K562 (cell line): ENCODE results near the gene UTP25. TPM values are rescaled to one million over a fixed set of nuclear protein-coding genes. Genes with fewer than 3 reads are reported as not detected.

Experiments used
- CBFB ChIP-seq: sonication (generic); formaldehyde crosslinking; IDR thresholded peaks from 2 replicates; pipeline ENCODE4 v1.4.0; 2020; ENCODE audit warnings: mild to moderate bottlenecking, missing genetic modification reagents
- CREM ChIP-seq: IDR thresholded peaks from 2 replicates; pipeline ENCODE4 v1.6.1; 2014; ENCODE audit warnings: antibody characterized with exemption, low read depth
- CTCF ChIP-seq, 3 experiments: IDR thresholded peaks in 2 of 3; conservative IDR thresholded peaks in 1 of 3; 2 replicates each; pipeline ENCODE4 v1.5.1; 2011 to 2012; ENCODE audit warnings: low read length in 3 of 3, mild to moderate bottlenecking in 3 of 3, control low read depth in 2 of 3, improper control_type of control experiment in 1 of 3, inconsistent platforms in 1 of 3, low read depth in 1 of 3, mixed read lengths in 1 of 3, moderate library complexity in 1 of 3; ENCODE audit not compliant: insufficient read depth in 2 of 3
- GATAD2B ChIP-seq: fragments of 450-650 bp; IDR thresholded peaks from 2 replicates; pipeline ENCODE4 v1.6.1; 2017; ENCODE audit warnings: mild to moderate bottlenecking, borderline replicate concordance
- HNRNPLL ChIP-seq: fragments of 200-400 bp; formaldehyde crosslinking; IDR thresholded peaks from 2 replicates; pipeline ENCODE4 v1.6.1; 2017; ENCODE audit warnings: low read length, low read depth, mild to moderate bottlenecking; ENCODE audit not compliant: poor library complexity, severe bottlenecking
- ID3 ChIP-seq, 2 experiments: fragments of 250-450 bp in 1 of 2; fragments of 450-650 bp in 1 of 2; sonication (Bioruptor Pico) in 1 of 2; IDR thresholded peaks; 2 replicates each; pipeline versions ENCODE4 v1.6.1 to v1.8.0; 2016 to 2021; ENCODE audit warnings: mild to moderate bottlenecking in 2 of 2, moderate library complexity in 2 of 2, missing compliant biosample characterization in 1 of 2, missing genetic modification characterization in 1 of 2
- NELFE ChIP-seq: IDR thresholded peaks from 2 replicates; pipeline ENCODE4 v1.6.1; 2011; ENCODE audit warnings: mild to moderate bottlenecking; ENCODE audit not compliant: insufficient read depth, insufficient read length
- PML ChIP-seq: IDR thresholded peaks from 2 replicates; pipeline ENCODE4 v1.6.1; 2012; ENCODE audit warnings: low read length, inconsistent platforms
- PTTG1 ChIP-seq: fragments of 450-650 bp; IDR thresholded peaks from 2 replicates; pipeline ENCODE4 v1.6.1; 2016; ENCODE audit warnings: low read depth, mild to moderate bottlenecking, missing genetic modification characterization, missing compliant biosample characterization
- SIRT6 ChIP-seq: IDR thresholded peaks from one replicate; pipeline ENCODE4 v1.6.1; 2012; ENCODE audit warnings: low read depth, mild to moderate bottlenecking, control low read depth, inconsistent platforms, low read length, moderate library complexity
- TAF1 ChIP-seq: IDR thresholded peaks from 2 replicates; pipeline ENCODE4 v1.6.1; 2011; ENCODE audit warnings: mild to moderate bottlenecking, low read length, moderate library complexity; ENCODE audit not compliant: insufficient read depth, control insufficient read depth, severe bottlenecking; ENCODE audit errors: extremely low read depth
- XRCC4 ChIP-seq: IDR thresholded peaks from one replicate; pipeline ENCODE4 v1.6.1; 2011; ENCODE audit not compliant: insufficient read depth, insufficient read length; ENCODE audit errors: extremely low read depth
- ZNF444 ChIP-seq: fragments of 250-450 bp; sonication (Bioruptor Pico); IDR thresholded peaks from 2 replicates; pipeline ENCODE4 v1.4.0; 2020; ENCODE audit warnings: mild to moderate bottlenecking, moderate library complexity
- ZNF79 ChIP-seq: fragments of 250-450 bp; sonication (Bioruptor Pico); IDR thresholded peaks from 2 replicates; pipeline ENCODE4 v1.4.0; 2020; ENCODE audit warnings: low read depth, mild to moderate bottlenecking, moderate library complexity
- polyA plus RNA-seq, 8 experiments: library from polyadenylated mRNA; depleted of rRNA in 4 of 8; stranded (reverse) in 5 of 8; unstranded in 3 of 8; fragments of >200 nt; fragmentation: Nextera tagmentation in 2 of 8; fragmentation: Illumina TruSeq in 1 of 8; extraction: Ambion mirVana in 2 of 8; extraction: Trizol in 1 of 8; gene quantifications; 2 replicates each; pipeline versions ENCODE4 v1.2.1 to v1.2.3, GENCODE V29; 2011 to 2014; ENCODE audit warnings: inconsistent platforms in 1 of 8, missing spikeins in 1 of 8
- total RNA-seq, 7 experiments: library from RNA; depleted of rRNA in 6 of 7; stranded (reverse); fragments of >200 nt in 6 of 7; fragmentation: Illumina TruSeq in 2 of 7; extraction: Trizol in 2 of 7; gene quantifications; 2 replicates each; pipeline versions ENCODE4 v1.2.1 to v1.2.3, GENCODE V29; 2011 to 2021; ENCODE audit warnings: low replicate concordance in 1 of 7

UTP25 gene
- total and polyA plus RNA-seq, 9 of the 15 experiments (the other 6 are each of a cell fraction or from before 2014, with no cell fraction given) = 5.7 to 17.6 (median 12.0) TPM

- no peak for TF ChIP-seq SIRT6
- TF ChIP-seq CREM = no peak
- TF ChIP-seq TAF1 = no peak
- TF ChIP-seq ID3 (CRISPR knock-in tag; IDR thresholded peaks at IDR 0.05) = no peak
- no peak for TF ChIP-seq ID3 (tag; IDR thresholded peaks at IDR 0.05)
- no peak for TF ChIP-seq PTTG1 (tag)
- TF ChIP-seq GATAD2B = 0 out of 2 replicates have a peak, but pooled peaks have one; percentile 47
- TF ChIP-seq HNRNPLL = no peak
- TF ChIP-seq PML = no peak
- no peak for TF ChIP-seq ZNF79 (CRISPR knock-in tag)
- TF ChIP-seq ZNF444 (CRISPR knock-in tag) = no peak
- TF ChIP-seq NELFE = no peak
- no peak for TF ChIP-seq CBFB (CRISPR knock-in tag)
- peak; percentile 89 to 94 (median 91) for TF ChIP-seq CTCF (IDR thresholded peaks at IDR 0.05 in 2 of 3, conservative IDR thresholded peaks at IDR 0.05 in 1 of 3; ENCODE audit: insufficient read depth in 2 of 3, low read depth in 1 of 3, low read length in 3 of 3)
- no peak for TF ChIP-seq XRCC4
Measured at GRCh38 chr1:209860293-209860881, 32.6 kb downstream of the UTP25 start (continued).
